ENCODE measurements around the gene HK3. TPM values are rescaled to one million over a fixed set of nuclear protein-coding genes. Genes with fewer than 3 reads are reported as not detected.
A peak's percentile ranks its signal among the peaks of the same experiment; 100 is the strongest.

HK3 gene
- total and polyA plus RNA-seq, 2 donors from 2014 or later = 2.0 to 21.2 TPM

DNA sequence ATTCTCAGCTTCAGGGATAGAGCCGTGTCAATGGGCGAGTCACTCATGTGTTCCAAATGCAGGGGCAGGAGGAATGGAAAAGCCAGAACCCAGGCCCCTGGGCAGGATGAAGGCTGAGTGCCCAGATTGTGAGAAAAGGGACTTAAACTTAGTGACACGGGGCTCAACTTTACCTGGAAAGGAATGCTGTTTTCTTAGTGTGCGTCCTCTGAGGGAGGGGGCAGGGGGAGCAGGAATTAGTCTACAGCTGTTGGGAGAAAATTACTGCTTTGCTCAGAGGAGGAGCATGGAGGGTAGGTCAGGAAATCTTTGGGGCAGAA is 14.6 kb downstream of the HK3 start:
- H3K9me3 ChIP-seq (ENCODE audit: control insufficient read depth in 2 of 3, insufficient read depth in 1 of 3, low read length in 3 of 3) = no peaks in the 10 kb centered on the region
- TF ChIP-seq, protein P1, sequence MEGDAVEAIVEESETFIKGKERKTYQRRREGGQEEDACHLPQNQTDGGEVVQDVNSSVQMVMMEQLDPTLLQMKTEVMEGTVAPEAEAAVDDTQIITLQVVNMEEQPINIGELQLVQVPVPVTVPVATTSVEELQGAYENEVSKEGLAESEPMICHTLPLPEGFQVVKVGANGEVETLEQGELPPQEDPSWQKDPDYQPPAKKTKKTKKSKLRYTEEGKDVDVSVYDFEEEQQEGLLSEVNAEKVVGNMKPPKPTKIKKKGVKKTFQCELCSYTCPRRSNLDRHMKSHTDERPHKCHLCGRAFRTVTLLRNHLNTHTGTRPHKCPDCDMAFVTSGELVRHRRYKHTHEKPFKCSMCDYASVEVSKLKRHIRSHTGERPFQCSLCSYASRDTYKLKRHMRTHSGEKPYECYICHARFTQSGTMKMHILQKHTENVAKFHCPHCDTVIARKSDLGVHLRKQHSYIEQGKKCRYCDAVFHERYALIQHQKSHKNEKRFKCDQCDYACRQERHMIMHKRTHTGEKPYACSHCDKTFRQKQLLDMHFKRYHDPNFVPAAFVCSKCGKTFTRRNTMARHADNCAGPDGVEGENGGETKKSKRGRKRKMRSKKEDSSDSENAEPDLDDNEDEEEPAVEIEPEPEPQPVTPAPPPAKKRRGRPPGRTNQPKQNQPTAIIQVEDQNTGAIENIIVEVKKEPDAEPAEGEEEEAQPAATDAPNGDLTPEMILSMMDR (IDR thresholded peaks at IDR 0.05; ENCODE audit: borderline replicate concordance, extremely low read depth, insufficient read depth) = no peak
- no peak overlapping the region for H3K9ac ChIP-seq (ENCODE audit: low read length in 3 of 3)
- no peak for FAIRE-seq
- H3K36me3 ChIP-seq (ENCODE audit: control insufficient read depth in 2 of 3, insufficient read depth in 3 of 3, low read length in 3 of 3) = no peaks in the 10 kb centered on the region
- intact Hi-C loops (cut with DNase I) = no loop called here
- DNase-seq = no peak
- H3K4me3 ChIP-seq (ENCODE audit: low read length in 3 of 3) = no peak overlapping the region
- no peaks in the 10 kb centered on the region for H3K4me1 ChIP-seq (ENCODE audit: control insufficient read depth in 2 of 3, insufficient read depth in 2 of 3, low read depth in 1 of 3, low read length in 3 of 3)
- H3K27ac ChIP-seq (ENCODE audit: low read depth in 2 of 2, low read length in 2 of 2) = no peak overlapping the region
- no peaks in the 10 kb centered on the region for H3K27me3 ChIP-seq (ENCODE audit: control insufficient read depth, insufficient read depth, low read length)

DNA sequence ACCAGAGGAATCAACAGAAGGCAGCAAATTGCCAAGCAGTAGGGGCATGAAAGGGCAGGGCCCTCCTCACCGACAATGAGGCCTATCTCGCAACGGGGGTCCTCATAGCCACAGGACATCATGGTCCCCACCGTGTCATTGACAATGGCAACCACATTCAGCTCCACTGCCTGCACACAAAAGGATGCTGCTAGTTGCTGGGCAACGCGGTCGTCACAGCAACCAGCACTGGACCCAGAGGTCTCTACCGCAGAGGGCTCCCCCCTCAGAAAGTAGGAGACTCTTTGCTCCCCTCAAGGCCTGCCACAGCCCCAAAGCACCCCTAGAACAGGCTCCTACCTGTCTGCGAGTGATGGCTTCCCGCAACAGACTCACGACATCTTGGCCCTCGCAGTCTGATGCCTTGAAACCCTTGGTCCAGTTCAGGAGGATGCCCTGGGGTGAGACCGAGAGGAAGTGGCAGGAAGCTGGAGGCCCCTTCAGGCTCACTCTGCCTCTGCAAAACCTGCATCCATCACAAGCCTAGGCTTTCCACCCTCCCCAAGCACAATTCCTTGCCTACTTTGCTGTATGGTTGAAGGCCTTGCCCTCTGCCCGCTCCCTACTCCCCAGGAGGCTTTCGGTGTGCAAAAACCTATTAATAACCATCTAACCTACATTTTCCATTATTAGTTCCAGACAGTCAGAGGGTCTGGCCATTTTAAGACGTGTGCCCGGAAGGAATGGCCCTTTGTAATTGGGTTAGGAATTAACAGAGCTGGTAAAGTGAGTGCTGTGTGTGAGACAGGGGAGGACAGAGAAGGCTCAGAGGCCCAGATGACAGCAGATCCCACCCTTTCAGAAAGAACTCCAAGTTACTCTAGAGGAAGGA is 15.2 kb downstream of the HK3 start:
- FAIRE-seq = no peak

DNA sequence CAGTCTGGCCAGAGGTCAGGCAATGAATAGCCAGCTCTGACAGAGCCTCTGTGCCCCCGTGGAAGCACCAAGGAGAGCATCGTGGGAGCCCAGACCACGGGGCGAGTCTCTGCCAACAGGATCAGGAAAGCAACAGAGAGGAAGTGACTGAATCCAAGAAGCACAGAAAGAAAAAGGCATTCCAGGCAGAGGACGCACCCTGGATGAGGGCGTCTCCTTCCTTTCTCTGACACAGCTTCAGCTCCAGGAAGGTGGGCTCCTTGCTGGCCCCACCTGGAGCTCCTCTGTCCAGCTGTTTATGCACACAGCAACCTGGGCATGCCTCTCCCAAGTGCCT is 16.6 kb downstream of the HK3 start:
- intact Hi-C loops (cut with DNase I) = no loop called here
- TF ChIP-seq, protein P1 (IDR thresholded peaks at IDR 0.05; ENCODE audit: borderline replicate concordance, extremely low read depth, insufficient read depth) = no peak

More for the DNA sequence above, 15.2 kb downstream of the HK3 start:
- intact Hi-C loops (cut with DNase I) = no loop called here
- Histone ChIP-seq H3K4me1 (ENCODE audit: control insufficient read depth in 2 of 3, insufficient read depth in 2 of 3, low read depth in 1 of 3, low read length in 3 of 3) (no peaks in the 10 kb centered on the region), H3K27ac (ENCODE audit: low read depth in 2 of 2, low read length in 2 of 2) (no peak overlapping the region), H3K9me3 (ENCODE audit: control insufficient read depth in 2 of 3, insufficient read depth in 1 of 3, low read length in 3 of 3) (no peaks in the 10 kb centered on the region), H3K4me3 (ENCODE audit: low read length in 3 of 3) (no peak overlapping the region), H3K9ac (ENCODE audit: low read length in 3 of 3) (no peak overlapping the region), H3K36me3 (ENCODE audit: control insufficient read depth in 2 of 3, insufficient read depth in 3 of 3, low read length in 3 of 3) (no peaks in the 10 kb centered on the region), H3K27me3 (ENCODE audit: control insufficient read depth, insufficient read depth, low read length) (no peaks in the 10 kb centered on the region)
- TF ChIP-seq, protein P1 (IDR thresholded peaks at IDR 0.05; ENCODE audit: borderline replicate concordance, extremely low read depth, insufficient read depth) = no peak
- peak in 1 of 5 donors; percentile 9 for DNase-seq

More for the DNA sequence above, 16.6 kb downstream of the HK3 start:
- H3K9ac ChIP-seq (ENCODE audit: low read length in 3 of 3) = no peak overlapping the region
- FAIRE-seq (no peak), DNase-seq (no peak)
- H3K27me3 ChIP-seq (ENCODE audit: control insufficient read depth, insufficient read depth, low read length) = no peaks in the 10 kb centered on the region
- H3K4me1 ChIP-seq (ENCODE audit: control insufficient read depth in 2 of 3, insufficient read depth in 2 of 3, low read depth in 1 of 3, low read length in 3 of 3) = no peaks in the 10 kb centered on the region
- H3K36me3 ChIP-seq (ENCODE audit: control insufficient read depth in 2 of 3, insufficient read depth in 3 of 3, low read length in 3 of 3) = no peaks in the 10 kb centered on the region
- no peak overlapping the region for H3K27ac ChIP-seq (ENCODE audit: low read depth in 2 of 2, low read length in 2 of 2)
- no peak overlapping the region for H3K4me3 ChIP-seq (ENCODE audit: low read length in 3 of 3)
- H3K9me3 ChIP-seq (ENCODE audit: control insufficient read depth in 2 of 3, insufficient read depth in 1 of 3, low read length in 3 of 3) = no peaks in the 10 kb centered on the region

Measured in kidney (tissue), 14 donors.